Keratinocyte (primary cell): ENCODE measurements around the gene TSLP.

ENCODE experiments used
- CTCF ChIP-seq, 3 experiments: IDR thresholded peaks in 1 of 3; conservative IDR thresholded peaks in 1 of 3; optimal IDR thresholded peaks in 1 of 3; 2 replicates in 2 of 3; 3 replicates in 1 of 3; pipeline versions ENCODE3 to v1.5.1; 2011; ENCODE audit warnings: low read length in 3 of 3, mild to moderate bottlenecking in 3 of 3, moderate library complexity in 2 of 3, control low read depth in 1 of 3, inconsistent platforms in 1 of 3; ENCODE audit not compliant: insufficient read depth in 2 of 3; ENCODE audit errors: extremely low read depth in 1 of 3
- EZH2 ChIP-seq: IDR thresholded peaks from one replicate; pipeline ENCODE4 v1.6.1; 2012; ENCODE audit warnings: inconsistent platforms, mild to moderate bottlenecking, low read length, moderate library complexity

GRCh38 chr5:111113678-111114077 is 42.2 kb downstream of the TSLP start:
- TF ChIP-seq CTCF (optimal IDR thresholded peaks at IDR 0.05 in 1 of 3, IDR thresholded peaks at IDR 0.05 in 1 of 3, conservative IDR thresholded peaks at IDR 0.05 in 1 of 3; ENCODE audit: extremely low read depth in 1 of 3, insufficient read depth in 2 of 3, low read length in 3 of 3), result no peak
- TF ChIP-seq EZH2, result no peak
